Endothelial cell (in vitro differentiated cells): ENCODE data around the gene HES3. TPM values are rescaled to one million over a fixed set of nuclear protein-coding genes. Genes with fewer than 3 reads are reported as not detected.

Source experiments
- DNase-seq: peaks from one replicate; pipeline ENCODE4 v3.0.0; 2021; ENCODE audit warnings: low spot score
- H3K27ac Mint-ChIP-seq: one replicate; pipeline ENCODE4 v1.8.0; 2021; ENCODE audit warnings: mixed read lengths, inconsistent platforms; ENCODE audit not compliant: unreplicated experiment
- H3K27me3 Mint-ChIP-seq: one replicate; pipeline ENCODE4 v1.8.0; 2021; ENCODE audit warnings: mild to moderate bottlenecking, moderate library complexity, mixed read lengths, inconsistent platforms; ENCODE audit not compliant: unreplicated experiment
- H3K36me3 Mint-ChIP-seq: one replicate; pipeline ENCODE4 v1.8.0; 2021; ENCODE audit warnings: mild to moderate bottlenecking, low read depth, mixed read lengths, inconsistent platforms; ENCODE audit not compliant: unreplicated experiment
- H3K4me1 Mint-ChIP-seq: one replicate; pipeline ENCODE4 v1.8.0; 2021; ENCODE audit warnings: mild to moderate bottlenecking, mixed read lengths, inconsistent platforms; ENCODE audit not compliant: unreplicated experiment
- H3K4me3 Mint-ChIP-seq: one replicate; pipeline ENCODE4 v1.8.0; 2021; ENCODE audit warnings: mild to moderate bottlenecking, mixed read lengths, inconsistent platforms; ENCODE audit not compliant: unreplicated experiment
- H3K9me3 Mint-ChIP-seq: one replicate; pipeline ENCODE4 v1.8.0; 2021; ENCODE audit warnings: mixed read lengths, inconsistent platforms; ENCODE audit not compliant: unreplicated experiment
- CTCF ChIP-seq: fragments of 200-600 bp; sonication (generic); IDR thresholded peaks from one replicate; pipeline ENCODE4 v1.5.0; 2021; ENCODE audit warnings: antibody characterized with exemption; ENCODE audit not compliant: unreplicated experiment
- total RNA-seq: library from RNA; stranded (reverse); fragmentation: NEBNext Ultra II Directional; extraction: Animal tissue kit (Norgen Biotek cat#: 25700); gene quantifications from one replicate; pipeline ENCODE4 v1.2.1, GENCODE V29; 2021; ENCODE audit not compliant: unreplicated experiment

The HES3 gene
- total RNA-seq, 1 donor from 2014 or later, result not detected

DNA sequence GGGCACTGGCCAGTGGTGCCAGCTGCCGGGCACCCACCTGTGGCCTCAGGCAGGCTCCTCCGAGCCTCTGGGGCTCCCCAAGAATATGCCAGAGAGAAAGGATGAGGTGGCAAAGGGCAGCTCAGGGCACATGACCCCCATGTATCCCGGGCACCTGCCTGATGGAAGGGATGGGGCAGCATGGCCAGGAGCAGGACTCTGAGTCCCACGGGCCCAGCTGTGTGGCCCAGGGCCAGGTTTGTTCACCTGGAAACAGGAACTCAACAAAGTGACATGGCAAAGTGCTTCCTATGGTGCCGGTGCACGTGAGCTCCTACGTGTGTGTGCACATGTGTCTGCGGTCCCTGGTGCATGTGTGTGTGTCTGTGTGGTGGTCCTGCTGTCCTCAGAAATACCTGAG is 26.4 kb downstream of the HES3 start:
- H3K4me1 Mint-ChIP-seq, result no peaks in the 10 kb centered on the region
- TF ChIP-seq CTCF, result no peak
- no peaks in the 10 kb centered on the region for H3K36me3 Mint-ChIP-seq
- peaks cover 9% of the 10 kb centered on the region for H3K27me3 Mint-ChIP-seq
- no peak overlapping the region for H3K4me3 Mint-ChIP-seq
- H3K27ac Mint-ChIP-seq, result no peak overlapping the region
- H3K9me3 Mint-ChIP-seq, result no peaks in the 10 kb centered on the region
- no peak for DNase-seq

GRCh38 chr1:6271006-6271405 is 27.0 kb downstream of the HES3 start:
- H3K9me3 Mint-ChIP-seq, result no peaks in the 10 kb centered on the region
- H3K36me3 Mint-ChIP-seq, result no peaks in the 10 kb centered on the region
- H3K4me3 Mint-ChIP-seq, result no peak overlapping the region
- no peak for TF ChIP-seq CTCF
- H3K27ac Mint-ChIP-seq, result peak overlapping the region; percentile 24
- DNase-seq, result no peak
- peaks cover 9% of the 10 kb centered on the region for H3K27me3 Mint-ChIP-seq
- no peaks in the 10 kb centered on the region for H3K4me1 Mint-ChIP-seq

GRCh38 chr1:6271554-6271953 is 27.6 kb downstream of the HES3 start:
- no peak for TF ChIP-seq CTCF
- H3K36me3 Mint-ChIP-seq, result no peaks in the 10 kb centered on the region
- no peak for DNase-seq
- H3K27ac Mint-ChIP-seq, result no peak overlapping the region
- no peaks in the 10 kb centered on the region for H3K9me3 Mint-ChIP-seq
- H3K4me1 Mint-ChIP-seq, result no peaks in the 10 kb centered on the region
- H3K4me3 Mint-ChIP-seq, result no peak overlapping the region
- peaks cover 9% of the 10 kb centered on the region for H3K27me3 Mint-ChIP-seq

DNA sequence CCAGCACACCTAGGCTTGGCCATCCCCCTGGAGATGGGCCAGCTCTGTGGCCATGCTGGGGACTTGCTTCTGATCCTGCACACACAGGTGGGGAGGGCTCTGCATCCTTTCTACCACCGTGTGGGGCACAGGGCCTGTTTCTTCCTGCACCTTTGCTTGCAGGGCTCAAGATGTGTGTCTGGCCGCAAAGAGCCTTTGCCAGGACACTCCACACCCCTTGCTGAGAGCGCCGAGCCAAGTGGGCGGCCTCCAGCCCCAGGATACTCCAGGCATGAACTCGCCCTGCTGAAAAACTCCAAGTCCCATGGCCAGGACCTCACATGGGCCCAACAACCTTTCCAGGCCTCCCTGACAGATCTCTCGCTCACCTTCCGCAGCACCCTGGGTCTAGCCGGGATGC is 28.5 kb downstream of the HES3 start:
- H3K27me3 Mint-ChIP-seq, result peaks cover 11% of the 10 kb centered on the region
- DNase-seq, result no peak
- H3K9me3 Mint-ChIP-seq, result no peaks in the 10 kb centered on the region
- H3K4me1 Mint-ChIP-seq, result no peaks in the 10 kb centered on the region
- TF ChIP-seq CTCF, result no peak
- no peak overlapping the region for H3K27ac Mint-ChIP-seq
- H3K36me3 Mint-ChIP-seq, result no peaks in the 10 kb centered on the region
- no peak overlapping the region for H3K4me3 Mint-ChIP-seq

- peaks cover 10% of the 10 kb centered on the region for H3K27me3 Mint-ChIP-seq
- H3K4me3 Mint-ChIP-seq, result no peak overlapping the region
- H3K4me1 Mint-ChIP-seq, result no peaks in the 10 kb centered on the region
- TF ChIP-seq CTCF, result no peak
- no peak overlapping the region for H3K27ac Mint-ChIP-seq
- no peak for DNase-seq
- no peaks in the 10 kb centered on the region for H3K36me3 Mint-ChIP-seq
- no peaks in the 10 kb centered on the region for H3K9me3 Mint-ChIP-seq
Measured at GRCh38 chr1:6272868-6273267, 28.9 kb downstream of the HES3 start.
